Measurements from ENCODE around the gene DCUN1D2. TPM values are rescaled to one million over a fixed set of nuclear protein-coding genes. Genes with fewer than 3 reads are reported as not detected.

DCUN1D2 gene
- total RNA-seq, 4 donors from 2014 or later, result 8.7 to 51.7 (median 18.3) TPM

DNA sequence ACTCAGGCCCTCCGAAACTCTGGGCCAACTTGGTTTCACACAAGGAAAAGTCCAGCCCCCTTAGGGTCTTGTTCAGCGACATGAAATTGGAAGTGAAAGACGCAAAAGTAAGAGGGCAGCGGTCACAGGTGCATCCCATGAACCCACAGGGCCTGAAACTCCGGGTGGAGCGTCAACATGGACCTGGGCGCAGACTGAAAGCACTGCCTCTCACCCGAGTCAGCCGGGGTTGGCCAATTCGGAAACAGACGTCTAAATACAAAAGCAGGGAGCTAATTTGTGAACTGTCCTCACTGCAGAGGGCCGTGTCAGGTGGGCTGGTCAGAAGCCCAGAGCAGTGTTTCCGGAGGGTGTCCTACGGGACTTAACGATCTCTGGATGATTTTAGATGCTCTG is 63.9 kb downstream of the DCUN1D2 start:
- TF ChIP-seq POLR2AphosphoS5 (IDR thresholded peaks at IDR 0.05) (no peak), POLR2A (IDR thresholded peaks at IDR 0.05) (no peak), CTCF (IDR thresholded peaks at IDR 0.05) (no peak), EP300 (IDR thresholded peaks at IDR 0.05) (no peak)
- H3K4me1 ChIP-seq, result peaks cover under 1% of the 10 kb centered on the region

GRCh38 chr13:113425941-113426590 is 64.4 kb downstream of the DCUN1D2 start:
- peaks cover 5% of the 10 kb centered on the region for H3K4me1 ChIP-seq
- no peak for DNase-seq (ENCODE audit: low spot score in 2 of 2)
- no peak overlapping the region for H3K27ac ChIP-seq
- H3K36me3 ChIP-seq, result no peaks in the 10 kb centered on the region
- no peaks in the 10 kb centered on the region for H3K9me3 ChIP-seq
- WGBS, result 97% methylated on average over 8 of the region's 22 CpGs
- no peaks in the 10 kb centered on the region for H3K27me3 ChIP-seq
- no peak overlapping the region for H3K4me3 ChIP-seq
- TF ChIP-seq EP300 (IDR thresholded peaks at IDR 0.05) (no peak), POLR2A (IDR thresholded peaks at IDR 0.05) (no peak), POLR2AphosphoS5 (IDR thresholded peaks at IDR 0.05) (no peak), CTCF (IDR thresholded peaks at IDR 0.05) (no peak)

More for the DNA sequence above, 63.9 kb downstream of the DCUN1D2 start:
- Histone ChIP-seq H3K27me3 (no peaks in the 10 kb centered on the region), H3K36me3 (no peaks in the 10 kb centered on the region), H3K27ac (no peak overlapping the region), H3K4me3 (no peak overlapping the region), H3K9me3 (no peaks in the 10 kb centered on the region)
- no peak for DNase-seq (ENCODE audit: low spot score in 2 of 2)
- 95% methylated on average over 15 of the region's 15 CpGs for WGBS

DNA sequence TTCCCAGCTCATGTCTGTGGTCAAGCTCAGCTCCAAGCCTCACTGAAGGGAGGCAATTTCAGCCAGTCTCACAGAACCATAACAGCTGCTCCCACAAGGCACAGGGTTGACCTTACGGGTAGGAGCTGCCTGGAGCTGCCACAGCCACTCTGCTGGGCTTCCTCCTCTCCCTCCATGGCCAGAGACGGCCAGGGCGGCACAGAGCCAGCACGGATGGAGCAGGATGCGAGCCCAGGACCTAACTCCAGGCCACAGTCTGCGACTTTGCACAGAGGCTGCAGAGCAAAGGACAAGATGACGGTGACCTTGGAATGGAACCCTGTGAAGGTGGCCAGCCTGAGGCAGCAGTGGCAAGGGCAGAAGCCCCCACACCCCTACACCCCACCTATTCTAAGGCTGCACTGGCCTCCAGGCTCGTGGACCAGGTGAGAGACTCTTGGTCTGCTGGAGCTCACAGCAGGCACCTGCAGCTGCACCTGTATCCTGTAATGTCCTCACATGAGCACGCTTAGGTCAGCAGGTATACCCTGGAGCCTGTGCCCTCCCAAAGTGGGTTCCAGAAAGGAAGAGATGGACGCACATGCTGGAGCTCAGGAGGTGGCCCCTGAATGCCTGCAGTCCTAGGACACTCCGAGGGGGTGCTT is 66.9 kb downstream of the DCUN1D2 start:
- Histone ChIP-seq H3K4me1 (peaks cover 5% of the 10 kb centered on the region), H3K27ac (no peak overlapping the region), H3K9me3 (no peaks in the 10 kb centered on the region), H3K27me3 (no peaks in the 10 kb centered on the region), H3K4me3 (no peak overlapping the region), H3K36me3 (no peaks in the 10 kb centered on the region)
- TF ChIP-seq POLR2A (IDR thresholded peaks at IDR 0.05) (no peak), POLR2AphosphoS5 (IDR thresholded peaks at IDR 0.05) (no peak), EP300 (IDR thresholded peaks at IDR 0.05) (no peak)
- no peak for DNase-seq (ENCODE audit: low spot score in 2 of 2)
- 96% methylated on average over 4 of the region's 11 CpGs for WGBS

GRCh38 chr13:113422807-113423519 is 67.5 kb downstream of the DCUN1D2 start:
- no peaks in the 10 kb centered on the region for H3K9me3 ChIP-seq
- peaks cover 5% of the 10 kb centered on the region for H3K4me1 ChIP-seq
- TF ChIP-seq EP300 (IDR thresholded peaks at IDR 0.05) (no peak), POLR2AphosphoS5 (IDR thresholded peaks at IDR 0.05) (no peak), CTCF (IDR thresholded peaks at IDR 0.05) (no peak), POLR2A (IDR thresholded peaks at IDR 0.05) (no peak)
- no peaks in the 10 kb centered on the region for H3K27me3 ChIP-seq
- WGBS, result 82% methylated on average over 22 of the region's 26 CpGs
- DNase-seq (ENCODE audit: low spot score in 2 of 2), result no peak
- no peak overlapping the region for H3K27ac ChIP-seq
- H3K4me3 ChIP-seq, result no peak overlapping the region
- H3K36me3 ChIP-seq, result no peaks in the 10 kb centered on the region

- Histone ChIP-seq H3K4me1 (peaks cover 5% of the 10 kb centered on the region), H3K9me3 (no peaks in the 10 kb centered on the region), H3K27ac (peak overlapping the region; percentile 36), H3K36me3 (no peaks in the 10 kb centered on the region), H3K27me3 (peaks cover 3% of the 10 kb centered on the region), H3K4me3 (no peak overlapping the region)
- DNase-seq (ENCODE audit: low spot score in 2 of 2), result no peak
- TF ChIP-seq EP300 (IDR thresholded peaks at IDR 0.05), result no peak
- no peak for TF ChIP-seq POLR2AphosphoS5 (IDR thresholded peaks at IDR 0.05)
- TF ChIP-seq POLR2A (IDR thresholded peaks at IDR 0.05), result no peak
- no peak for TF ChIP-seq CTCF (IDR thresholded peaks at IDR 0.05)
- WGBS, result 52% methylated on average over 14 of the region's 15 CpGs
These were observed 68.7 kb downstream of the DCUN1D2 start for GRCh38 chr13:113421673-113422270.
